ENCODE measurements around the gene RCAN1. TPM values are rescaled to one million over a fixed set of nuclear protein-coding genes. Genes with fewer than 3 reads are reported as not detected.

The RCAN1 gene
- total RNA-seq, 1 experiment from 2014 or later, result 5.4 TPM

DNA sequence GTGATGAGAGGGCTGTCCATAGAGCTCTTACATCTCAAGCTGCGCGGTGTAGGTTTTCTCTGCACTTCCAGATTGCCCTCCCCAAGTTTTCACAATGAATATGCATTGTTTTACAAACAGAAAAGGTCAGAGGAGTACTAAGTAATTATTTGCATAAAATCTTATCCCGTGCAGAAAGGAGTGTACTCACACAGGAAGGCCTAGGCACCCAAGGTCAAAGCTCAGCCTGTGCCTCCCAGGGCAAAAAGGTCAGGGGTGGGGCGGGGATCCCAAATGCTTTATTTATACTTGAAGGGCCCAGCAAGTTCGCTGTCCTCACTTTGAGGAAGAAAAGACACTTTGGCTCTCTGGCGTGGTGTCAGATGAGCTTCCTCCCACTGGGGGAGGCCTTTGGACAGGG lies 92.6 kb downstream of the RCAN1 start:
- no peak overlapping the region for H3K27ac ChIP-seq (ENCODE audit: low read depth, low read length, poor library complexity, severe bottlenecking)
- TF ChIP-seq, protein P1, sequence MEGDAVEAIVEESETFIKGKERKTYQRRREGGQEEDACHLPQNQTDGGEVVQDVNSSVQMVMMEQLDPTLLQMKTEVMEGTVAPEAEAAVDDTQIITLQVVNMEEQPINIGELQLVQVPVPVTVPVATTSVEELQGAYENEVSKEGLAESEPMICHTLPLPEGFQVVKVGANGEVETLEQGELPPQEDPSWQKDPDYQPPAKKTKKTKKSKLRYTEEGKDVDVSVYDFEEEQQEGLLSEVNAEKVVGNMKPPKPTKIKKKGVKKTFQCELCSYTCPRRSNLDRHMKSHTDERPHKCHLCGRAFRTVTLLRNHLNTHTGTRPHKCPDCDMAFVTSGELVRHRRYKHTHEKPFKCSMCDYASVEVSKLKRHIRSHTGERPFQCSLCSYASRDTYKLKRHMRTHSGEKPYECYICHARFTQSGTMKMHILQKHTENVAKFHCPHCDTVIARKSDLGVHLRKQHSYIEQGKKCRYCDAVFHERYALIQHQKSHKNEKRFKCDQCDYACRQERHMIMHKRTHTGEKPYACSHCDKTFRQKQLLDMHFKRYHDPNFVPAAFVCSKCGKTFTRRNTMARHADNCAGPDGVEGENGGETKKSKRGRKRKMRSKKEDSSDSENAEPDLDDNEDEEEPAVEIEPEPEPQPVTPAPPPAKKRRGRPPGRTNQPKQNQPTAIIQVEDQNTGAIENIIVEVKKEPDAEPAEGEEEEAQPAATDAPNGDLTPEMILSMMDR (conservative IDR thresholded peaks at IDR 0.05; ENCODE audit: low read depth, low read length), result no peak
- TF ChIP-seq EZH2 (IDR thresholded peaks at IDR 0.05; ENCODE audit: borderline replicate concordance, low read depth, low read length, poor library complexity, severe bottlenecking), result no peak
- H3K27me3 ChIP-seq (replicated peaks; ENCODE audit: insufficient read depth, low read depth, low read length, poor library complexity), result no peaks in the 10 kb centered on the region
- POLR2A ChIA-PET (ENCODE audit: low non-redundant PET), result no interaction called here
- H3K36me3 ChIP-seq (ENCODE audit: insufficient read depth, low read length, poor library complexity, severe bottlenecking), result no peaks in the 10 kb centered on the region
- H3K9me3 ChIP-seq (ENCODE audit: low read depth, low read length, poor library complexity, severe bottlenecking), result no peaks in the 10 kb centered on the region
- DNase-seq (ENCODE audit: low spot score), result no peak
- intact Hi-C loops (cut with micrococcal nuclease; ENCODE audit: unreplicated experiment), result no loop called here
- no peak overlapping the region for H3K4me3 ChIP-seq (ENCODE audit: low read depth, low read length, poor library complexity, severe bottlenecking)
- no peaks in the 10 kb centered on the region for H3K4me1 ChIP-seq (ENCODE audit: insufficient read depth, low read length, poor library complexity, severe bottlenecking)
- CTCF ChIA-PET, result interaction anchor here (0.6 to 1.3 kb wide), 2 partner anchors 12 to 1486 kb away, joined by 3 to 4 read pairs; no protein-coding TSS in a partner anchor
- no TSS peak for BruUV-seq (replicated peaks)

DNA sequence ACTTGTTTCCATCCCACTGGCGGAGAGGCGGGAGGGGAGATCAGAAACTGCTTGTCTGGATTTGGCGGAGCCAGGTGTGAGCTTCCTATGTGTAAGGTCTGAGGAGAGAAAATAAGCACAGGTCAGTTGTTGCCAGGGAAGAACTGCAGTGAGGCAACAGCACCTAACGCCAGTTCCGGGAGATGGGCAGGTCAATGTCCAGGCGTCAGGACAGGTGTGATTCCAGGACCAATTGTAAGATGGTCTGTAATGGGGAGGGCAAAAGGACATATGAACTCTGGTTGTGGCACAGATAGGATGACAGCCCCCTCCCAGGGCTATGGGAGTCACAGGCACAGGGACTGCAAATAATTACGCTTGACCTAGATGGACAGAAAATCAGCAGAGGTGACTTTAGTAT lies 93.4 kb downstream of the RCAN1 start:
- Histone ChIP-seq H3K9me3 (ENCODE audit: low read depth, low read length, poor library complexity, severe bottlenecking) (no peaks in the 10 kb centered on the region), H3K27me3 (replicated peaks; ENCODE audit: insufficient read depth, low read depth, low read length, poor library complexity) (no peaks in the 10 kb centered on the region), H3K4me3 (ENCODE audit: low read depth, low read length, poor library complexity, severe bottlenecking) (no peak overlapping the region), H3K4me1 (ENCODE audit: insufficient read depth, low read length, poor library complexity, severe bottlenecking) (no peaks in the 10 kb centered on the region), H3K36me3 (ENCODE audit: insufficient read depth, low read length, poor library complexity, severe bottlenecking) (no peaks in the 10 kb centered on the region), H3K27ac (ENCODE audit: low read depth, low read length, poor library complexity, severe bottlenecking) (no peak overlapping the region)
- no peak for DNase-seq (ENCODE audit: low spot score)
- POLR2A ChIA-PET (ENCODE audit: low non-redundant PET), result no interaction called here
- no TSS peak for BruUV-seq (replicated peaks)
- CTCF ChIA-PET, result interaction anchor here (1.3 kb wide), 1 partner anchor 11 kb away, joined by 3 read pairs; no protein-coding TSS in a partner anchor
- no peak for TF ChIP-seq EZH2 (IDR thresholded peaks at IDR 0.05; ENCODE audit: borderline replicate concordance, low read depth, low read length, poor library complexity, severe bottlenecking)
- TF ChIP-seq, protein P1 (conservative IDR thresholded peaks at IDR 0.05; ENCODE audit: low read depth, low read length), result no peak
- intact Hi-C loops (cut with micrococcal nuclease; ENCODE audit: unreplicated experiment), result no loop called here

DNA sequence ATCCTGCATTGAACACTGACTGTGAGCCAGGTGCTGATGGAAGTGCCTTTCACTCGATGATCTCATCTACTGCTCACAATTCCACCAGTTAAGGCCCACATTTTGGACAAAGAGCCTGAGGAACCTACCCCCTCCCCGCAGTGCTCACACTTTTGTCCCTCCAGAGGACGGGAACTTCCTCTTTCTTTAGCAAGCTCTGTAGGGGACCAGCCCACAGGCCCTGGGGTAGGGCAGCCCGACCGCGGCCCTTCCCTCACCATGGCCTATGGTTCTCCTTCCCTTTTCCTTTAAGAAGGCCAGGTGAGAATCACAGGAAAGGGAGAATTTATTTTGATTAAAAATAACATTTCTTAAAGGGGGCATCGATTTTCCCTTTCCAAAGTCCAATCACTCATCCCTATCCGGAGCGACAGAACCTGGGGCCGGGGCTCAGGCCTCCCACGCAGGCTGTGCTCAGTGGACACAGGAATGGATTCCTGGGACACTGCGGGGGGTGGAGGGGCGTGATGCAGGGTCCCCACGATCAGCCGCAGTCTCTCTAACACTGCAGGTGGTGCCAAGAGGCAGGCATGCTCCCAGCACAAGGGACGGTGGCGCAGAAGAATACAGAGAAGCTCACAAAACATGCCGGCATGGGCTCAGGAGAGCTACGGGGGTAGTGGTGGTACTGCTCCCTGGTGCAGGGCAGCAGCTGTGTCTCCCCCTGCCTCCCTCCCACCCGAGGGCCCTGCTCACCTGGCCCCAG lies 94.0 kb downstream of the RCAN1 start:
- no peak overlapping the region for H3K27ac ChIP-seq (ENCODE audit: low read depth, low read length, poor library complexity, severe bottlenecking)
- no TSS peak for BruUV-seq (replicated peaks)
- no peak for DNase-seq (ENCODE audit: low spot score)
- no peaks in the 10 kb centered on the region for H3K36me3 ChIP-seq (ENCODE audit: insufficient read depth, low read length, poor library complexity, severe bottlenecking)
- TF ChIP-seq, protein P1 (conservative IDR thresholded peaks at IDR 0.05; ENCODE audit: low read depth, low read length), result no peak
- TF ChIP-seq EZH2 (IDR thresholded peaks at IDR 0.05; ENCODE audit: borderline replicate concordance, low read depth, low read length, poor library complexity, severe bottlenecking), result no peak
- H3K4me3 ChIP-seq (ENCODE audit: low read depth, low read length, poor library complexity, severe bottlenecking), result no peak overlapping the region
- ChIA-PET POLR2A (ENCODE audit: low non-redundant PET) (no interaction called here), CTCF (no interaction called here)
- no peaks in the 10 kb centered on the region for H3K9me3 ChIP-seq (ENCODE audit: low read depth, low read length, poor library complexity, severe bottlenecking)
- no peaks in the 10 kb centered on the region for H3K27me3 ChIP-seq (replicated peaks; ENCODE audit: insufficient read depth, low read depth, low read length, poor library complexity)
- intact Hi-C loops (cut with micrococcal nuclease; ENCODE audit: unreplicated experiment), result no loop called here
- no peaks in the 10 kb centered on the region for H3K4me1 ChIP-seq (ENCODE audit: insufficient read depth, low read length, poor library complexity, severe bottlenecking)
